CD4-positive, alpha-beta T cell treated with Interleukin-12 subunit alpha and Interleukin-12 subunit beta, for 1 hour (primary cell): Measurements from ENCODE around the gene RTL1.

ENCODE experiments used
- DNase-seq: peaks from one replicate; pipeline ENCODE4 v3.0.0-alpha.2; 2020

Gene RTL1

DNA sequence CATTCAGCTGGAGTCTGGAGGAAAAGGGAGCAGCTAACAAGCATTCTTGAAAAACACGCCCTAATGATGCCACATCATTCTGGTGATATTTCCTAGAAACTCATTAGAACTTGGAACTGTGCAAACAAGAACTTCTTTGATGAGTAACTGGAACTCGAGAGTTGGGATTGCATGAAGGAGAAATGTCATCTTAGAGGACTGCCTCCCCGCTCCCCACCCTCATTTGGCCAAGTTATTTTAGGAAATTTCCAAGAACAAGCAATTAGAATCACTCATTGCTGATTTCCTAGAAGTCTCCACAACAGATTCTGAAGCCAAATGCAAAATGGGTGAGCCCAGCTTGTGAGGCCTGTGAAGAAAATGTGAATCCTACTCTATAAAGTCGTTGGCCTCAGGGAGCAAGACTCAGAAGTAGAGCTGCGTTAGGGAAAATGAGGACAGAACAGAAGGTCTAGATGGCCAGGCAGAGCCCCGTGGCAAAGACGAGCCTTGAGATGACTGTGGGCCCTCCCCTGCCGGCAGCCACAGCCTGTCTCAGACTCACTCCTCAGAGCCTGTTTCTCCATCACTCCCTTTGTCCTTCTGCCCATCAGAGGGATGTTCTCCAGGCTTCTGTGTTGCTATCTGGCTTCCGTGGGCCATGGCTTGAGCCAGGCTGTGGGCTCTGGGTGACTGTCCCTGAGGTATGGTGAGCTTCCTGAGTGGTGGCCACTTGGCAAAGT lies 38.4 kb downstream of the RTL1 start:
- no peak for DNase-seq

DNA sequence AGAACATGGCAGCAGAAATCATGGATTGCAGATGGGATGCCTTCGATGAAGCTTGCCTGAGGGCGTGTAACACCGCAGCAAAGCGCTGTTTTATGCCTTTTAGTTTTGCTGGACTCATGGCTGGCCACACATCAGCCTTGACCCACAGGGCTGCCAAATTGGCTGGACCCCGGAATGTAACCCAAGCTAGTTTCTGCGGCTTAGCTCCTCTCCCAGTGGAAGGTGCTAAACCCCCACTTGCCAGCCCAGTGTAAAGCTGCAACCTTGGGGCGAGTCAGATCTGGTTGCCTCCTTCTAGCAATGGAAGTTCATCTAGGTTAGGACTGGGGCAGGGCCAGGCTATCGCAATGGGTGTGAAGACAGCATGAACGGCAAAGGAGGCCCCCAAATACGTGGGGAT lies 39.3 kb downstream of the RTL1 start:
- DNase-seq = no peak

DNA sequence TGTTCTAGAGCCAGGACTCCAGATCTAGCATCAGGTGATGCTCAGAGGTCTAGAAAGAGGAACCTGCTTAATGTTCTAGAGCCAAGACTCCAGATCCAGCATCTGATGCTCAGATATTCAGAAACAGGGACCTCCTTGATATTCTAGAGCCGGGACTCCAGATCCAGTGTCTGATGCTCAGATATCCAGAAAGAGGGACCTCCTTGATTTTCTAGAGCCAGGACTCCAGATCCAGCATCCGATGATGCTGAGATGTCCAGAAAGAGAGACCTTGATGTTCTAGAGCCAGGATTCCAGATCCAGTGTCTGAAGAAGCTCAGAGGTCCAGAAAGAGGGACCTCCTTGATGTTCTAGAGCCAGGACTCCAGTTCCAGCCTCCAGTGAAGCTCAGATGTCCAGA lies 40.7 kb downstream of the RTL1 start:
- no peak for DNase-seq

DNA sequence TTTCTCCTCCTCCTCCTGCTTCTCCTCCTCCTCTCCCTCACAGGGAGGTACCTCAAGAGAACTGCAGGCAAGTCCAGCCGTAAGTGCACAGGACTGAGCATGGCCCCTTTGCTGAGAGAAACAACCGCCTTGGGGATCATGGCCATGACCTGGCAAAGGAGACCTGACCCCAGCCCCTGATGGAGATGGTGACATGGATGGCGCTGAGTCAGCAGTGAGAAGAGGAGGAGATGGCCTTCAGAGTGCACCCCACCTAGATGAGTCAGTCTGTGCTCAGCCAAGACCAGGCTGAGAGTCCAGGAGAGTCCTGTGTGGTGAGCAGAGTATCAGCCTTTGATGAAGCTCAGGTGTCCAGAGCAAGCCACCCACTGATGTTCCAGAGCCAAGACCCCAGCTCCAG lies 41.2 kb downstream of the RTL1 start:
- DNase-seq = no peak

DNA sequence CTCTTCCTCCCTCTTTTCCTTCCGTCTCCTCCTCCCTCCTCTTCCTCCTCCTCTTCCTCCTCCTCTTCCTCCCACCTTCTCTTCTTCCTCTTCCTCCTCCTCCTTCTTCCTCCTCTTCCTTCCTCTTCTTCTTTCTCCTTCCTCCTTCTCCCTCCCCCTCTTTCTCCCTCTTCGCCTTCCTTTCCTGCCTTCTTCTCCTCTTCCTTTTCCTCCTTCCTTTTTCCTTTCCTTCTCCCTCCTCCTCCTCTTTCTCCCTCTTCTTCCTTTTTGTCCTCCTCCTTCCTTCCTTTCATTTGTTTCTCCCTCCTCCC lies 41.6 kb downstream of the RTL1 start:
- no peak for DNase-seq

DNA sequence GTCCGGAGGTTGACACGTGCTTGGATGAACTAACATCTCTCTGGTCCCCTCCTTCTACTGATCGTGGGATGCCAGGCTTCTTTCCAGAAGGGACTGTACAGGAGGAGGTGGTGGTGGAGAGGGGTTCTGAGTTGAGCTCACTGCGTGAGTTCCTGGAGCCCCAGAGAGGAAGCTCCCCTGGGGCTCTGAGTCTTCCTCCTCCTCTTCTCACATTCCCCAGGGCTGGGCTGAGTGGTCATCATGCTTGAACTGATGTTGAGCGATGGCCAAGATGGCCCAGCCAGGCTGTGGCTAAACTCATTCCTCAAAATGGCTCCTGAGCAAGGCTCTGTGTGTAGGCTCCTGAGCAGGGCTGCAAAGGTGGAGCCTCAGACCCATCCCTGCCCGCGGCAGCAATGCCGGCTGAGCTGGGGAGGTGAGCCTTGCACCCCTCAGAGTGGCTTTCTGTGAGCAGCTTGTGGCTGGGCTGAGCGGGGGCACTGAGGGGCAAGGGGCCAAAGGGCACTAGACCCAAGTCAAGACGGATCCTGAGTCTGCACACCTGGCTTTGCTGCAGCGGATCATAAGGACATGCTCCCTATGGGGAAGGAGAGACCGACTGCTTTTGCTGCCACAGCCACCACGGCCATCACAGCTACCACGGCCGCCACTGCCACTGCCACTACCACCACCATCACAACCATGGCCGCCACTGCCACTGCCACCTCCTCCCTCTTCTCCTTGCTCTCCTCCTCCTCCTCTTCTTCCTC lies 42.2 kb downstream of the RTL1 start:
- no peak for DNase-seq

DNA sequence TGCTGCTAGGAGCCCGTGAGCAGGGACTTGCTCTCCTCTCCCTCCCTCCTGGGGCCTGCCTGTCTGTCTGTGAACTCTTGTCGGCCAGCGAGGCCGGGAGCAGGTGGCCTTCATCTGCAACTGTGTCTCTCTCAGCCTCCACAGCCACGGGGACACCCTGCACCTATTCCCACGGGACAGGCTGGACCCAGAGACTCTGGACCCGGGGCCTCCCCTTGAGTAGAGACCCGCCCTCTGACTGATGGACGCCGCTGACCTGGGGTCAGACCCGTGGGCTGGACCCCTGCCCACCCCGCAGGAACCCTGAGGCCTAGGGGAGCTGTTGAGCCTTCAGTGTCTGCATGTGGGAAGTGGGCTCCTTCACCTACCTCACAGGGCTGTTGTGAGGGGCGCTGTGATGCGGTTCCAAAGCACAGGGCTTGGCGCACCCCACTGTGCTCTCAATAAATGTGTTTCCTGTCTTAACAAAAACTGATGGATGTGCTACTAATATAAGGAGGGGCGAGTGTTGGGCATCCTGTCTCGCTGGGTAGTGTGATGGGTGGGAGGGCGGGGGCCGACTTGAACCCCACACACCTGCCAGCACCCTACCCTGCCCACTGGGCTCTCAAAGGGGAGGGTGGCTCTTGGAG lies 42.9 kb downstream of the RTL1 start:
- no peak for DNase-seq

DNA sequence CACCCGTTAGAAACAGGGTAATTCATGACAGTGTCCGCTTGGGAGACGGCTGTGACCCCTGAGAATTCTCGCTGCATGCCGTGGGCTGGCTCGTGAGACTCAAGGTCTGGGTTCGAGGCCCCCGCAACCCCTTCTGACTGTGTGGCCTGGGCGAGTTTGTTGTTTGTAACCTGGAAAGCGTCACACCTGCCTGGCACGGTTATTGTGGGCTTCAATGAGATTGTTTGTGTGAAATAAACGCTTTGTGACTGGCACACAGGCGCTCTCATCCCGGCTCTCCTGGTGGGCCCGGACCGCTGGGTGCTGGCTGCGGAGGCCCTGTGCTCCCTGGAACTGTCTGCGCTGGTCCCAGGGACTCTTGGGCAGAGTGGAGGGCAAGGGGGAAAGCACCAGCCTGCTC lies 43.7 kb downstream of the RTL1 start:
- DNase-seq = no peak

DNA sequence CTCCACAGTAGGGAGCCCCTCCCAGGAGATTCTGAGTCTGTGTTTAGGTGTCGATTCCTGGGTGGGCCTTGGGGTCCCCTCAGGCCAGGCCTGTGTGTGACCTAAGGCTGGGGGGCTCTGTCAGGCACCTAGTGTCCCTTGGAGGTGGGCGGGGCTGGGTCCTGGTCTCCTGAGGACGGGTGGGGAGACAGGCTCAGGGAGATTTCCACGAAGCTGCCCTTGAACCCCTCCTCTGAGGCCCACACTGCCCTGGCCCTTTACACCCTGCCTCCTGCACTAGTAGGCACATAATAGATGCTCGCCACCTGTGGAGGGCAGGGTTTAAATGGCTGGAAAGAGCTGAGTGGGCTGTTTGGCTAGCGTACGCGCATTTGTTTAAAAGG lies 44.7 kb downstream of the RTL1 start:
- DNase-seq = no peak

DNA sequence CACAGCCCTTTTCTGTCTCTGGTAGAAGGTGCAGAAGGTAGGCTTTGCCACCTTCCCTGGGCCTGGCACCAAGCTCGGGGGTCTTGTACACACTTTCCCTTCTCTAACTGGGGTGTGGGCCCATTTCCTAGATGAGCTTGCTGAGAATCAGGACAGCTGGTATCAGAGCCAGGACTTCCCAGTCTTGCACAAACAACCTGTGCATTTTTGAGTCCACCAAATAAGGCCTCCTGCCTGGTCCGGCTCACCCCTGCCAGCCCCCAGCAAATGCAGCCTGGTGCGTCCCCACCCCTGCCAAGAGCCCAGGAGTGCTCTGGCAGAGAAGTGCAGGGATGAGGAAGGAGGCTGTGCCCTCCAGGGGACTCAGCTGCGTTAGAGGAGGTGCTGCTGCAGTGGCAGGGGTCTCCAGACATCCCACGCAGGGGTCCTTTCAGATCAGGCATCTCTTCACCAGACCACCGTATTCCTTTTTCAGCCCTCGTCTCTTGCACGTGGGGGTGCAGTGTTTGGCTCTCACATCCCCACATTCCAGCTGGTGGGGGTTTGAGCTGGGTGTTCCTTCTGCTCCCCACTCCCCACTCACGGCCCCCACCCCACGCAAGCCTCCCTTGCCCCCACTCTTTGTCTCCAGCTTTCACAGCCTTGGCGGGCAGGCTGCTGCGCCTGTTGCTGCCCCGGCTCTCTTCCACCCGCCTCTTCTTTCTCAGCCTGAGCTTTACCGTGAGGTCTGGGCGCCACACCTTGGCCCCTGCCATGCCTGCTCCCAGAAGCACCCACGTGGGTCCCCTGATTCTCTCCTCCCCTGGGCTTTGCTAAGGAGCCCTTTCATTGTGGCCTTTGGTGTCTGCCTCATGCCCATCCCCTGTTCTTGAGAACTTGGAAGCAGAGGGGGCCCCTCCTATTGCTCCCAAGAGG lies 45.3 kb downstream of the RTL1 start:
- no peak for DNase-seq

DNA sequence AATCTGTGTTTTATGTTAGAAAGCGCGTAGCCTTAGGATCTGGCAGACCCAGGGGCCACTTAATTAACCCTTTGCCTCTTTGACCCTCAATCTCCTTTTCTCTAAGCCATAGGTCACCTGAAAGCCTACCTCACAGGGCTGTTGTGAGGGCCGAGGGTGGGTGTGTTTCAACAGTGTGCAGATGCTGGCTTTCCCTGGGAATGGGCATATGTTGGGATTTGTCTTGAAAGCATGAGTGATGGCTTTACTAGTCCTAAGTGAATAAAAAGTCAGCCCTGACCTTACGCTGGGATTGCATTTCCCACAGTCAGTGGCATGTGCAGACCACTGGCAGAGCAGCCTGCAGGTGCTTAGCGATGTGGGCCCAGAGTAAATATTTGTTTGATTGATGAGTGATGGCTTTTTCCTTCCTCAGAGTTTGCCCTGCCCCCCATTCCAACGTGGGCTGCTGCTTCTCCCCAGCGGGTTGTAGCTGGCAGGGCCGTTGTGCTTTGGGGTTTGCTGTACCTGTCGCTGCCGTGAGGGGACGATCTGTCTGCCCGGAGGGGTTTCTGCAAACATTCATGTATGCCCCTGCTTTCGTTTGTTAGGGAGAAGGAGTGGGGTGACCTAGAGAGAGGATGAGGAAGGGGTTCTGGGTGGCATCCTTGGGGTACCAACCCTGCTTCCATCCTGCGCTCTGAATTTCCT lies 46.1 kb downstream of the RTL1 start:
- DNase-seq = no peak

DNA sequence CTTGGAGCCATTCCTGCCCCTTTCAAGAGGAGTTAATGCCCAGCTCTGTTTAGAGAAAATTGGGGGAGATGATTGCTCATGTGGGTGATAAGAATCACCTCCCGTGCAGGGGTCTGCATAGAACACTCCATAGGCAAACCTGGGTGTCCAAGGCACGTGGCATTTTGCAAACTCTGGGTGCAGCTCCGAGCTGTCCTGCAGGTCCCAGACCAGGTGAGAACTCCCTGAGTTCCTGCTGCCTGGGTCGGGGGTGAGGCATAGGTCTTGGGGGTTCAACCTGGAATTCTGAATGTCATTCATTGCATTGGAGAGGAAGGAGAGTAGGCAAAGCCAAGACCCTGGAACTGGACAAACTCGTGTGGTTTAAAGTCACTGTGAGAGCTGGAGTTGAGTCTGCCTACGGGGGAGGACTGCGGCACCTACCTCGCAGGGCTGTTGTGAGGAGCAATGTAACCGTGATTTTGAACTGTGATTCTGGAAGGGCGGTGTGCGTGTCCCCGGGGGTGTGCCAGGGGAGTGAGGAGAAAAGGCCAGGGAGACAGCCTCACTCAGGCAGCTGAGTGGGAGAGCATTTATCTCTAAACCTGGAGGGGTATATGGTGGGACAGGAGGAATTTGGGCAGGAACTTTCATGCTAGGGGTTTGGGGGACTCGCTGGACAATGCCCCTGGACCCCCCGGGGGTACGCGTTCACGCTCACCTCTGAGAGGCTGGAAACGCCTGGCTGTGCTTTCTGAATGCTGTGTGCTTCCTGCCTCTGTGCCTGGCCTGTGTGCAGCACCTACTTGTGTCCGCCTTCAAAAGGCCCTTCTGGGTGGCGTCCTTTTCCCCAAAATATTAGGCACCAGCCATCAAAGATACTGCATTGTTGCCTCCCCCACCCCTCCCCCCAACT lies 47.2 kb downstream of the RTL1 start:
- DNase-seq = no peak

DNA sequence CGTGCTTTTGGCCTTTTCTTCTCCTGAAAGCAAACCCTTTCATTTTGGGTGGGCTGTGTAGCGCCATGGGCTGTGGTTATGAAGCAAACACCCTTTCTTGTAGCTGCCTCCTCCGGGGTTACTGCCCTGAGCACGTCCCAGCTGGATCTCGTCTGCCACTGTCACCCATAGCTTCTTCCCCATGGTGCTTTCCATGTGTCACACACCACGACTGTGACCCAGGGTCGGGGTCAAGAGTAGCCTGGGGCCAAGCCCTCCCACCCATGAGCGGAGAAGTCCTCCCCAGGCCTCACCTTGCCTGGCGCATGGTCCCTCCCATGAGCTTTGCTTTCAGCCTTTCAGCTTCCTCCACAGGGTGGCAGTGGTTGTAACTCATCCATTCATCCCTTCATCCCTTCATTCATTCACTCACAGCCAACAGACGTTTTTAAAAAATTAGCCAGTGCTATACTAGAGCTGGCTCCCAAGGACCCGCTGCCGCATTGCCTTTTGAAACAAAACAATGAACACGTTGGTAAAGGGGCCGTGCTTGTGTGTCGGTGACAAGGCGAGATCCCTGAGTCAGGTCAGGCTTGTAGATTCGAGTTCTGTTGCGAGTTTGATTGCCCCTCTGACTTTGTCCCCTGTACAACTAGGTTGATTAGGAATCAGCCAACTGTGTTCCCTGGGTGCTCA lies 48.1 kb downstream of the RTL1 start:
- DNase-seq = no peak

DNA sequence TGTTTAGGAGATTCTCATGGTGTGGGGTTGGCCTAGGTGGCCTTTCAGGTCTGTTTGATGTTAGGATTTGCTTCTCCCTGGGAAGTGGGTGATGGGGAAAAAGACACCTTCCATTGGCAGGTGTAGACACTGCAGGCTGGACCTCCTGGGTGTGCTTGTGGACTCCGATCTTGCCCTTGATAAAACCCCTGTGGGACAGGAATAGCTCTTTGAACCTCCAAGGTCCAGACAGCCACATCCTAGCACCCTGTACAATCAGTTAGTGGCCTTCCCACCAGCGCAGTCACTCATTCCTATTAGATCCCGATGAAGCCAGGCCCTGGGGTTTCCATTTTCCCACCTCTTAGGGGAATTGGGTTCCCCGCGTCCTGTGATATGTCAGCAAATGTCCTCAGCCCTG lies 49.1 kb downstream of the RTL1 start:
- DNase-seq = no peak

DNA sequence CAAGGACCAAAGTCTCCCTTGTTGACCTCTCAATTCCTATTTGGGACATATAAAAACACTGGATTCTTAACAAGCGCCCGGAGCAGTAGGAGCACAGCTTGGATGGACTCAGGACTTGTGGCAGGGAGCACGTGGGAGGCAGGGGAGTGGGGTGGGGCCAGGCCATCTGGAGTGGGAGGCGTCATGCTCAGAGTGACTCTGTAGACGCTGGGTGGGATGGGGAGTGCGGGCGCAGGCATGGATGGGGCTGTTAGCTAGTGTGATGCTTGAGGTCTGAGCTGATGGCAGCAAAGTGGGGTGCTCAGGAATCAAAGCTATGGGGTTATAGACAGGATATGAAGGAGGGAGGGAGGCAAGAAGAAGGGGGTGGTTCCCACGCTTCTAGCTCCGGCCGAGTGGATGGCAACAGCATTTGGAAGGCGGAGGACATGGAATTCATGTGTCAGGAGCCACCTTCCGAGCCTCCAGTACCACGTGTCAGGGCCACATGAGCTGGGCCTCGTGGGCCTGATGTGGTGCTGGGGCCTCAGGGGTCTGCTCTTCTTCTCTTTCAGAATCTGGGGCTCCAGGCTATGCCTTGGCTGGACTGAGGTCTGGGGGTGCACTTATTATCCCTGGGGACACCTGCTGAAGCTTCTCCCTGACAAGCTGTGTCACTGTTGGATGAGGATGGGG lies 51.4 kb downstream of the RTL1 start:
- DNase-seq = no peak

DNA sequence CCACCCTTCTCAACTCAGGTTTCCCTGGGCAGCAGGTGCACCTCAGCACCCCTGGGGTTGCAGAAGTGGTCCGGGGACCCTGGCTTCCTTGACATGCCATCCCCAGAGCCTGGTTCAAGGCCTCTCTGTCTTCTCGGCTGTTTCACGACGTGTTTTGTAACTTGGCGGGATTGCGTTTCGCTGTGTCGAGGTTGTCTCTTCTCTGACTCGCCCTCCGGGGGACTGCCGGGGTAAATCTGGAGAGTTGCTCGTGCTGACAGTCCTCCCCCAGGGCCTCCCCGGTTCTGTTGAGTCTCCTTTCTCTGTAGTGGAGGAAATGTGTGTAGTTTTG lies 52.0 kb downstream of the RTL1 start:
- DNase-seq = no peak

DNA sequence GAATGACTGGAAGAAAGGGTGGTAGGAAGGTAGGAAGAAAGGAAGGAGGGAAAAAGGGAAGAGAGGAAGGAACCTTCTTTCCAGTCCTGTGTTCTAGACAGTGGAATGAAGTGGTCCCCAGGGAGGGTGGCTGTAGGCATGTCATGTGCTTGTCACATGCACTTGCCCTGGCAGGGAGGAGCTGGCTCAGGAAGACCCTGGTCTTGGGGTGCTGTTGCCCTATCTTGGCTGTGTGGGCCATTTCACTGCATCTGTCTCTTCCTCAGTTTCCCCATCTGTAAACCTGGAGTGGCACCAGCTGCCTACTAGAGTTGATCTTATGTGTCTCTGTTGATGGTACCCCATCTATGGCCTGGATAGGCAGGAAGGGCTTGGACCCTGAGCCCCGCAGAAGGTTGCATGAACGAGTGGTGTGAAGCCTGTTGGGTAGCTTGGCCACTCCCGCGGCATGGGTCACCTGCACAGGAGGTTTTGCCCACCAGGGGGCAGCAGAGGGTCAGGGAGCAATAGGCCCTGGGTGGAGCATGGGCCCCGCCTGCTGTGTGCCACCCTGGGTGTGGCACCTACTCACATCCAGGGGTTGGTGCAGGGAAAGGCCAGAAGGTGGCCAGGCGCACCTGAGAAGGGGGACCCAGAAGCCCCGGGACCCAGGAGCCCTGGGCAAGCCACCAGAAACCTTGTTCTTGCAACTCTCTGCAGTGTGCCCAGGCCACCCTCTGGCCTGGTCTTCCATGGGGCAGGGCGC lies 52.5 kb downstream of the RTL1 start:
- DNase-seq = peak; percentile 69

DNA sequence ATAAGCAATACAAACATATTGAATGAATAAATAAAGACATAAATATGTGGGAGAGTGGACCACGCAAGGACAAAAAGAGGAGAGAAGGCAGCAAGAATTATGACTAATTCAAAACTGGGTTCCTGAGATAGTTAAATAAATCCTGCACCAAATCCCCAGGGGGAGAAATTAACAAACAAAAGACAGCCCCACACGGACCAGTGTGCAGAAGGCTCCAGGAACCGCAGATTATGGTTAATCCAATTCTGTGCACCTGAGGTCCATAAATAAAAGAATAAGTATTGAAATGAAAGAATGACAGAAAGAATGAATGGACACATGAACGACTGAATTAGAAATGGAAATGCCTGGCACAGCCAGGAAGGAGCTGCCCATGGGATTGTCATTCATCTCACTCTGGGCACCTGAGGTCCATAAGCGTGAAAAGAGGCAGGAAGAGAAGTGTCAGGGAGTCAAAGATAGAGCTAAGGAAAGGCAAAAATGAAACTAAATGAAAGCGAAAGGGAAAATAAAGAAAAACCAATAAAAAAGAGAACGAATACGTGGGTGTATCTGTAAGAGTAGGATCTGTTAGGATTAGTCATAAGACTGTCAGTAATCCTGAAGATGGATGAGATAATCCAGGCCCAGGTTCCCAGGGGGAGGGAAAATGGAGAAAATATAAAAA lies 54.3 kb downstream of the RTL1 start:
- DNase-seq = no peak

DNA sequence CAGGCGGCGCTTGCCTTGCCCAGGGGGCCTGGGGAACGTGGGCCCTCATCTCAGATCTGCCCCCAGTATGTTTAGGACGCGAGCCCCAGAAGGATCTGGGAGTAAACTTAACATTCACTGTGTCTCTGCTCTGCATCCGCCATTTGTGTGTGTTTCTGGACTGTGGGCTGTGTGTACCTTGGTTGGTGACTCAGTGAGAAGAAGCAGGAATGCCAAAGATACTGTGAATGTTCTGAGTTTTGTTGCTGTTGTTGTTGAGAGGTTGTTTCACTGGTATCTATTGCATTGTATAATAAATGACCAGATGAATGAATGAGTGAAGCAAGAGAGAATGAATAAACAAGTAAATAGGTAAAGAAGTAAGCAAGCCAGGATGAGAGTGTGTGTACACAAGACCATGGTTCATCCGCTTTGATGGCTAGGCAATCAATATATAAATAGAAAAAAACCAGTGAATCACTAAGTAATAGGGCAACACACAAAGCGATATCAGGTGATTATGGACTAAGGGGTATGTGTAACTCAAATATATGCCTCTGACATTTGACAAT lies 57.1 kb downstream of the RTL1 start:
- no peak for DNase-seq
